ACHN (cell line): ENCODE data around the gene ABCD1.
"Not testable (repeated sequence)": the region's sequence is repeated elsewhere in the genome, so short reads cannot be mapped to it uniquely, and the experiment has no call there.

Experiments
- DNase-seq: peaks from one replicate; pipeline ENCODE4 v3.0.0-alpha.2; 2015
- in situ Hi-C: cut with HindIII; loops from 2 replicates; pipeline ENCODE4 v1.10.0; 2017; ENCODE audit warnings: low sequenced_read_pairs, low pct_ligation_motif_present, low pct_unique_long_range_greater_than_20kb

ABCD1 gene

GRCh38 chrX:153724252-153725038 lies at the start of gene ABCD1, which contains the start of gene BCAP31:
Gene ABCD1 (plus strand): TSS chrX:153724856. CDS start chrX:153725267, 411 bp downstream.
Gene BCAP31 (minus strand): TSS chrX:153724387. CDS start chrX:153723244, 1,143 bp downstream.
- DNase-seq = peak; percentile 76
- in situ Hi-C loops = no loop called here

DNA sequence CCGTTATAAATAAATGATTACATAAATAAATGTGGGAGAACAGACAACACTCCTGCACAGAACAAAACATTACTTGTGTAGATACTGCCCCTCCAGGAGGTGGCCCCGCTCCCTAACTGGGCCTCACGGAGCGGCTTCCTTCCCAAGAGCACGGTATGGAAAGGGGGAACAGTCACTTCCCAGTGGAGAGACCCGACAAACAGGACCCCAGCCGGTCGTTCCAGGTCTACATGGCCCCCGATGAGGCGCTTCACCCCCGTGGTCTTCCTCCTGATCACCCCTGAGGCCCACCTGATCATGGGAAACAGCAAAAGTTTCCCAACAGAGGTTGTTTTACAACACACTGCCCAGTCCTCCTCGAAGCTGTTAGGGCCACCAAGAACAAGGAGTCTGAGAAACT lies 43.5 kb upstream of the ABCD1 start:
- in situ Hi-C loops = no loop called here

DNA sequence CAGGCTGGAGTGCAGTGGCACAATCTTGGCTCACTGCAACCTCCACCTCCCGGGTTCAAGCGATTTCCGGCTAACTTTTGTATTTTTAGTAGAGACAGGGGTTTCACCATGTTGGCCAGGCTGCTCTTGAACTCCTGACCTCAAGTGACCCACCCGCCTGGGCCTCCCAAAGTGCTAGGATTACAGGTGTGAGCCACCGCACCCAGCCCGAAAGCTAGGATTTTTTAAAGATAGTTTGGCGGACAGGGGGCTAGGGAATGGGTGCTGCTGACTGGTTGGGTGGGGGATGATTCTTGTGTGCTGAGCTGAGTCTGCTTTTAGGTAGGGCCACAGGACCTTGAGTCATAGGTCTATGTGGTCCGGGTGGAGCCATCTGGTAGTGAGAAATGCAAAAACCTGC lies 41.2 kb upstream of the ABCD1 start:
- in situ Hi-C loops, DNase-seq: not testable (repeated sequence)

More for the DNA sequence above, 43.5 kb upstream of the ABCD1 start:
- DNase-seq = no peak

- in situ Hi-C loops = no loop called here
- DNase-seq = no peak
These were observed 40.0 kb upstream of the ABCD1 start for GRCh38 chrX:153684467-153685155.

- in situ Hi-C loops = no loop called here
- no peak for DNase-seq
These were observed 39.5 kb upstream of the ABCD1 start for GRCh38 chrX:153685156-153685536.

DNA sequence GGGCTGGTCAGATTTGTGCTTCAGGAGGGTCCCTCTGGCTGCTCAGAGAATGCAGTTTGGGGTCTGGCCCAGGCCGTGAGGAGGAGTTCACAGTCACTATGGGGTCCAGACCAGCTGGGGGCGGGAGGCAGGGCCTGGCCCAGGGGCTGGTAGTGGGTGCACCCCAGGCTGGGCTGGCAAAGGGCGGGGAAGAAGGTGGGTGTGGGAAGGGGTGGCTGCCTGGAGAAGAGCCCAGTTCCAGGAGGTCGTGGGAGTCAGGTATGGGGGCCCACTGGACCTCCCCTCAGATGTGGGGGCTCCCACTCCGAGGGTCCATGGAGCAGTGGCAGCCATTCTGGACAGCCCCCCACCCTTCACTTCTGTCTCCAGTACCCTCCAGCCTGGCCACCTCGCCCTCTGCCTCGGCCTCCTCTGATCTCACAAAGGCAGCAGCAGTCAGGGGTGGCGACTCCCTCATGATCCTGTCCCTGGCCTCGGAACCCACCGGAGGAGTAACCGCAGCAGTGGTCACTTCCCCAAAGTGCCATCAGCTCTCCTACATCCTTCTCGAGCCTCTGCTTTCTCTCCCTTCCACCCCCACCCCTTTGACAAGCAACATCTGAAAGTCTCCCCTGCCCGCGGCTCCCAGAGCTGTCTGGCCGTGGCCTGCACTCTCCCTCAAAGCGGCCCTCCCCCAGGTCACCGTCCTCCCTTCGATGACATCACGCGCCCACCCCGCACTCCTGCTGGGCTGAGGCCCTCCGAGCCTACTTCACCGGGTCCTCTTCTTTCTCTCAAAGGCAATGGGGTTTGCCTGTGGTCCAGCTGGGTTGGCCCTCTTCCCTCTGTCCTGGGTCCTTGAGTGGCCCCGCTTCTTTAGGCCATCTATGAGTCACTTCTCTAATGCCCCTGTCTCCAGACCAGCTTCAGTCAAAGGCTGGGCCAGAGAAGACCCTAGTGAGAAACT lies 38.6 kb upstream of the ABCD1 start:
- DNase-seq = no peak
- in situ Hi-C loops = no loop called here

- in situ Hi-C loops = no loop called here
- DNase-seq = no peak
These were observed 37.9 kb upstream of the ABCD1 start for GRCh38 chrX:153686711-153687110.

- DNase-seq = peak; percentile 52
- in situ Hi-C loops = no loop called here
These were observed 37.3 kb upstream of the ABCD1 start, which contains the start of gene SLC6A8 for GRCh38 chrX:153687121-153688039. Gene SLC6A8 (plus strand): TSS chrX:153687926. CDS start chrX:153688575, 649 bp downstream.

GRCh38 chrX:153688071-153688470 lies 36.6 kb upstream of the ABCD1 start:
- in situ Hi-C loops = no loop called here

DNA sequence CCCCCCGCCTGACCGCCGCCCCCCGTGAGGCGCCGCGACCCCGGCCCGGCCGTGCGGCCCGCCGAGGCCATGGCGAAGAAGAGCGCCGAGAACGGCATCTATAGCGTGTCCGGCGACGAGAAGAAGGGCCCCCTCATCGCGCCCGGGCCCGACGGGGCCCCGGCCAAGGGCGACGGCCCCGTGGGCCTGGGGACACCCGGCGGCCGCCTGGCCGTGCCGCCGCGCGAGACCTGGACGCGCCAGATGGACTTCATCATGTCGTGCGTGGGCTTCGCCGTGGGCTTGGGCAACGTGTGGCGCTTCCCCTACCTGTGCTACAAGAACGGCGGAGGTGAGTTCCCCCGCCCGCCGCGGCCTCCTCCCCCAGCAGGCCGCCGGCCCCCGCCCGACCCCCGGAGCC lies 36.1 kb upstream of the ABCD1 start:
- no peak for DNase-seq
- in situ Hi-C loops = no loop called here

More at GRCh38 chrX:153688071-153688470, 36.6 kb upstream of the ABCD1 start:
- no peak for DNase-seq

DNA sequence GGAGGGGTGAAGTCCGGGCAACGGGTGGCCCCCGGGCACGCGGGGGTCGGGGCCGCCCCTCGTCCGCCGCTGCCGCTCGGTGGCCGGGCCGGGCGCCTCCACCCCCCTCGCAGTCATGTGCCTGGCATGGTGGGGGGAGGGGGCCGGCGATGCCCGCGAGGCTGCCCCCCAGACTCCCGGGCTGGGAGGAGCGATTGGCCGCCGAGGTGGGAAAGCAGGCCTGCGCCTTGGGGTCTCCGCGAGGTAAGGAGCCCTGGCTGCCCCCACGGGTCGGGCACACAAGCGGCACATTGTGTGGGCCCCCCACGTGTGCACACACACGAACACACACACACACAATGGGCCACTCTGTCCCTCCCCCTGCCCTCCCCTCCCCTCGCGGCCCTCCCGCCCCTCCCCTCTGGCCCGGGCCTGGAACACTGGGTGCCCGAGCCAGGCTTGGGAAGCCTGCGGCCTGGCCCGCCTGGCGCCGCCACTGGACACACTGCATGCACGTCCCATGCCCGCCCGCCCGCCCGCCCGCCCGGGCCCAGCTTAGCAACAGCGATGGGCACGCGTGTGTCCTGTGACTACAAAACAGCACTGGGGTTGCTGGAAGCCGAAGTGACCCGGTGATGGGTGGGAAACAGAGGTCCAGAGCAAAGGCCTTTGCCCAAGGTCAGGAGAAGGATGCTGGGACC lies 35.6 kb upstream of the ABCD1 start:
- DNase-seq = peak; percentile 39
- in situ Hi-C loops = no loop called here

GRCh38 chrX:153689654-153690465 lies 34.8 kb upstream of the ABCD1 start:
- in situ Hi-C loops = no loop called here
- DNase-seq = peak; percentile 12

- no peak for DNase-seq
- in situ Hi-C loops = no loop called here
These were observed 34.2 kb upstream of the ABCD1 start for GRCh38 chrX:153690466-153690865.

GRCh38 chrX:153691032-153691827 lies 33.4 kb upstream of the ABCD1 start:
- DNase-seq, in situ Hi-C loops: not testable (repeated sequence)

DNA sequence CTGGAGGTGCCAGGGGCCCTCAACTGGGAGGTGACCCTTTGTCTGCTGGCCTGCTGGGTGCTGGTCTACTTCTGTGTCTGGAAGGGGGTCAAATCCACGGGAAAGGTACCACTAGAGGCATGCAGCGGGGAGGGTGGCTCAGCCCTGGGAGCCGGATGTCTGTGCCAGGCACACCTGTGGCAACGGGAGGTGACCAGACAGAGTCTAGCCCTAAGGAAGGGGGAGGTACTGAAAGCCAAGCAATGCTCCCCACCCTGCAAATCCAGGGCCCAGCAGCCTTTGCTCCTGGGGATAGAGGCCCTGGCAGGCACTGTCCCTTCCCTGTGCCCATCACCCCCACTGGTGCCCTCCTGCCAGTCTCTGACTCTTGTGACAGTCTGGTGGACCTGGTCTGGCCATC lies 32.7 kb upstream of the ABCD1 start:
- in situ Hi-C loops = no loop called here
- DNase-seq = no peak
